GM19395 (cell line): ENCODE data around the gene ERI2.
"Not testable (repeated sequence)": the region's sequence is repeated elsewhere in the genome, so short reads cannot be mapped to it uniquely, and the experiment has no call there.

Experiments used
- ATAC-seq: cut with Tn5 transposase; IDR thresholded peaks from one replicate; pipeline ENCODE4 v1.9.1; 2021; ENCODE audit warnings: mild to moderate bottlenecking, moderate library complexity; ENCODE audit not compliant: unreplicated experiment

Gene ERI2

DNA sequence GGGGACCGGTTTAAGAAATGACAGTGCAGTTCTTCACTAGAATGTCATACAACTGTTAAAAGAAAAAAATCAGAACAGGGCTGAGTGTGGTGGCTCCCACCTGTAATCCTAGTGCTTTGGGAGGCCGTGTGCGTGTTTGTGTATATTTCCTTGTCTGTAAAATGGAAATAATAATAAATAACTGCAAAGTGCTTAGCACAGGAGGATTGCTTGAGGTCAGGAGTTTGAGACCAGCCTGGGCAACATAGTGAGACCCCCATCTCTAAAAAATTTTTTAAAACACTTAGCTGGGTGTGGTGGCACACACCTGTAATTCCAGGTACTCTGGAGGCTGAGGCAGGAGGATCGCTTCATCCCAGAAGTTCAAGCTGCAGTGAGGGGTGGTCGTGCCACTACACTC, 40.0 kb downstream of the ERI2 start:
- ATAC-seq: no peak

DNA sequence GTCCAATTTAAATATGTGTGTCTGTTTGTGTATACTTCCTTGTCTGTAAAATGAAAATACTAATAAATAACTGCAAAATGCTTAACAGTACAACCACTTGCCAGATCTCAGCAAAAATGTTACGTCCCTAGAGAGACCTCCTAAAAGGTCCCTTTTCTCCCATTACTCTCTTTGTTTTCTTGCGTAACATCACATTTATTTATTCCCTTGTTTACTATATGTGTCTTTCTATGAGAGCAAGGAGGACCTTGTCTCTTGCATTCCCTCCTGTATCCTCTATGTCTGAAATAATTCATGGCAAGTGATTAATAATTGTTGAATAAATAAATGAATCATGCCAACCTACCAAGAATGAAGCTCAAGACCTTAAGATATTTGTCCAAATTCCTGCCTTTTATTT, 40.5 kb downstream of the ERI2 start:
- no peak for ATAC-seq

DNA sequence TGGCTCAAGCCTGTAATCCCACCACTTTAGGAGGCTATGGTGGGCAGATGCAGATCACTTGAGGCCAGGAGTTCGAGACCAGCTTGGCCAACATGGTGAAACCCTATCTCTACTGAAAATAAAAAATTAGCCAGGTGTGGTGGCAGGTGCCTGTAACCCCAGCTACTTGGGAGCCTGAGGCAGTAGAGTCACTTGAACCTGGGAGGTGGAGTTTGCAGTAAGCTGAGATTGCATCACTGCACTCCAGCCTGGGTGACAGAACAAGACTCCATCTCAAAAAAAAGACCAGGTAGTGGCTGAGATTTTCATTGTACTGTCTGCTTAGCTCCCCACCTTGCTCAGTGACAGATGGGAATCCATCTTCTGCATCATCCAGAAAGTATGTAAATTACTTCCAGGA, 41.8 kb downstream of the ERI2 start:
- not testable (repeated sequence) for ATAC-seq

DNA sequence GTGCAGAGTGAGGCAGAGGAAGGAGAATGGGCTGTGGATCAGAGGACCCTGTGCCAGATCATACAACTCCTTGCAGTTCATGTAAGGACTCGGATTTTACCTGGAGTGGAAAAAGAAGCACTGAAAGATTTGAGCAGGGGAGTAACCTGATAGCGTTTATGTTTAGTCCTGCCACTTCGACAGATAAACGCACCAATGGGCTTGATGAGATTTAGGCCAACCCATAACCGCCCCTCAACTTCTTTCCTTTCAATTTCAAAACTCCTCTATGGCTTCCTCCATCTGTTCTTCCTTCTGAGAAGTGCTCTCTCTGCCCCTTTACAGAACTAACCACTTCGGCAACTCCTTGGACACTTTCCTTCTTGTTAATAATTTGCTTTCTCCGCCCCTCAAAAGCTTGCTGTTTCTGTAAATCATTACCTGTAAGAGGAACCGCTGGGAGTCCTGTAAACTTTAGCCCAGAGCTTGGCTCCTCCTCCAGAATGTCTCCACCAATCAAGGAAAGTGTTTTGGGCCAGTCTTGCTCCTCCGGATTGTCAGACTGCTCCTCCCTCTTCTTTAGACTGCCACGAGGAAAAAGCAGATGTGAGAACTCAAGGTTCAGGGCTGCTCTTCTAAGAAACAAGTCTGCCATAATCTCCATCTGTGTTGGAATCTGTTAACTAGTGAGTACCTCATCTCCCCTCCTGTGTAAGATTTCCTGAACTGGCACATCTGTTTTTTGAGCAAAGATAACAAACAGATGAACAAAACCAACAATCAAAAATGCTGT, 42.6 kb downstream of the ERI2 start, which contains the start of gene ACSM3:
TSS of gene ACSM3 (plus strand) at position 554 of the 772 bp plus-strand sequence. CDS start 6,021 bp downstream, outside the sequence.
- ATAC-seq: peak; percentile 99

DNA sequence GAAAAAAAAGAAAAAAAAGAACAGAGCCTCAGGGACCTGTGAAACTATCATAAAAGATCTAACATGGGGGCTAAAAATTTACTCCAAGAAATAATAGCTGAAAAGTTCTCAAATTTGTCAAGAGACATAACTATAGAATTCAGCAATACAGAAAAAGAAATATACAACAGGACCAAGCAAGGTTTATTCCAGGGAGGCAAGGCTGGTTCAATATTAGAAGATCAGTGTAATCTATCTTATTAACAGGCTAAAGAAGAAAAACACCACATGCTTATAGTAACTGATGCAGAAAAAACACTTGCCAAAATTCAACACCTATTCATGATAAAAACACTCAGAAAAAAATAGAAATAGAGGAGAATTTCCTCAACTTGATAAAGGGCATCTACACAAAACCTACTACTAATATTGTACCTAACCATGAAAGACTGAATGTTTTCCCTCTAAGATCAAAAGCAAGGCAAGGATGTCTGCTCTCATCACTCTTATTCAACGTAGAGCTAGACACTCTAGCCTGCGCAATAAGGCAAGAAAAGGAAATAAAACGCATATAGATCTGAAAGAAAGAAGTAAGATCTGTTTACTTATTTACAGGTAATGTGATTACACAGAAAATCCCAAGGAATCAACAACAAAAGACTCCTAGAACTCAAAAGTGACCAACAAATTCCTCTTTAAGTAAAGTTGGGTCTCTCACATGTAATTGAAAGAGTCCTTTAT, 43.7 kb downstream of the ERI2 start:
- ATAC-seq: no peak

DNA sequence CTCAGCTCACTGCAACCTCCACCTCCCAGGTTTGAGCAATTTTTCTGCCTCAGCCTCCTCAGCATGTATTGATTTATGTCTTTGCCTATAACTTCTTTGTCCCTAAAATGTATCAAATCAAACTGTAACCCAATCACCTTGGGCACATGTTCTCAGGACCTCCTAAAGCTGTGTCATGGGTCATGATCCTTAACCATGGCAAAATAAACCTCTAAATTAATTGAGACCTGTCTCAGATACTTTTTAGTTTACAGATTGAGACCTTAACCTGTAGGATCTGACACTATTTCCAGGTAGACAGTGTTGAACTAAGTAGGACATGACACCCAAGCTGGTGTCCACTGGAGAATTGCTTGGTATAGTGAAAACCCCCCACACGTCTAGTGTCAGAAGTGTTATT, 45.1 kb downstream of the ERI2 start:
- ATAC-seq: no peak

DNA sequence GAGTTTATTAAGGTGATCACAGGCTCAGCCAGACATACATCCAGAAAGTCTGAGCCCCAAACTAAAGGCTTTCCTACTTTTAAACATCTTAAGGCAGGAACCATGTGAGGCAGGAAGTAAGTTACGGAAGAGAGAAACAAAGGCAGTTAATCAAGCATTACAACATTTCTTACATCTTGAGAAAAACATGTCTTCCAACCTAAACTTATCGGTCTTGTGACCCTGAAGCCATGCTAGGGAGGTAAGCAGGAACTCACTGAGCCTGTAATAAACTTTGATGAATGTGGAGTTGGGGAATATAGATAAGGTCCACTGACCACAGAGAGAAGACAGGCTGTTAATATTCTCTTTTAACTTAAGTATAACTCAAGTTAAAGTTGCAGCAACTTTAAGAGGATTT, 45.9 kb downstream of the ERI2 start:
- ATAC-seq: no peak

DNA sequence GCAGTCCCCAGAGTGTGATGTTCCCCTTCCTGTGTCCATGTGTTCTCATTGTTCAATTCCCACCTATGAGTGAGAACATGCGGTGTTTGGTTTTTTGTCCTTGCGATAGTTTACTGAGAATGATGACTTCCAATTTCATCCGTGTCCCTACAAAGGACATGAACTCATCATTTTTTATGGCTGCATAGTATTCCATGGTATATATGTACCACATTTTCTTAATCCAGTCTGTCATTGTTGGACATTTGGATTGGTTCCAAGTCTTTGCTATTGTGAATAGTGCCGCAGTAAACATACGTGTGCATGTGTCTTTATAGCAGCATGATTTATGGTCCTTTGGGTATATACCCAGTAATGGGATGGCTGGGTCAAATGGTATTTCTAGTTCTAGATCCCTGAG, 50.5 kb downstream of the ERI2 start:
- ATAC-seq: not testable (repeated sequence)

DNA sequence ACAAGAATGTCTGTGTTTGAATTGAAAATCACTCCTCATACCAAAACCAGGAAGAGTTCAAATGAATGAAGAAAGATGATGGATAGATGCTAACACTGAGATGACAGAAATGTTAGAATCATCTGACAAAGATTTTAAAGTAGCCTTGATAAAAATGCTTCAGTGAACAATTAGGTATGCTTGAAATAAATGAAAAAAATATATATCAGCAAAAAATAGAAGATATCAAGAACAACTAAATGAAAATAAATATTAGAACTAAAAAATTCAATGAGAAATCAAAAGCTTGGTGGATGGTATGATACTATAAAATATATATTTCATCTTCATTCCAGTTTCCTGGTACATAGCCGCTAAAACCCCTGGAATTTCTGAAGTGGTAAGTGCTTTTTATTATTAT, 51.0 kb downstream of the ERI2 start:
- ATAC-seq: no peak

DNA sequence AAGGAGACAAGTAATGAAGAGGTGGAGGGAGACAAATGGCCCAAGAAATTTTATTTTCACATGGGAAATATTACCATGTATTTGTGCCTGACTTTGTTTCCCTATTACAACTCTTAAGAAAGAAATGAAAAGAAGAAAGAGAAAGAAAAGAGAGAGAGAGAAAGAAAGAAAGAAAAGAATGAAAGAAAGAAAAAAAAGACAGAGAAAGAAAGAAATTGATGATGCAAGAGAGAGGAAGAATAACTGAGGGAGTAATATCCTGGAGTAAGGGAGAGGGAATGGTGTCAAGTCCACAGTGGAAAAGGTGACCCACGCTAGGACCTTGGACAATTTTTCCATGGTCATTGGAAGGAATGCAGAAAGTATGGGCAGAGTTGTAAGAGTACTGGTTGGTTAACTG, 52.5 kb downstream of the ERI2 start:
- no peak for ATAC-seq

DNA sequence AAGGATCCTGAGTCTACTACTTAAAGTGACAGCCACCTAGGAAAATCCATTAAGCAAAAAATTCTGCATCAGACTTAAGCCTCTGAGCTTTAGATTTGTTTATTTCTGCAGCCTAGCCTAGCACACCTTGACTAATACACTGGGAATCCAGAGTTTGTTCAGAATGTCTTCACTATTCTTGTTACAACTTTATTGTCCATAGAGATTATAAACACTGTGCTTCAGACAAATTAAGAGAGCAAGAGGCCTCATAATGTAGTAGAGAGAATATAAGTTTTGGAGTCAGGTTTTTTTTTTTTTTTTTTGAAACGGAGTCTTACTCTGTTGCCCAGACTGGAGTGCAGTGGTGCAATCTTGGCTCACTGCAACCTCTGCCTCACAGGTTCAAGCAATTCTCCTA, 55.7 kb downstream of the ERI2 start:
- ATAC-seq: no peak

DNA sequence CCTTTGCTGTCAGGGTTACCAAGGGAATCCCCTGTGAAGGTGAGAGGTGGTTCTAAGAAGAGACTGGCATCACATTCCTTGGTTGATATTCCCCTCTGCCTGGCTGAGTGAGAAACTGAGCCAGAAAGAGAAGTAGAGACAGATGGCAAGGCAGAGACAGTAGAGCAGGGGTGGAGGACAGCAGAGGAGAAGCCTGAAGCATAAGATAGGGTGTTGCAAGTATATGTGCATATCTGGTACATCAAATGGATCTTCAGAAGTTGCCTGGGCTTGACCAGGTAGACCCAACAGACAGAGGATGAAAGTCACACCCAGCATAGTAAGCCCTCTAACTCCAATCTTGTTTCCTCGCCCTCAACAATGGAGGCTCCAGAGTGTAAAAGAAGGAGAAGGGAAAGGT, 56.8 kb downstream of the ERI2 start:
- no peak for ATAC-seq

DNA sequence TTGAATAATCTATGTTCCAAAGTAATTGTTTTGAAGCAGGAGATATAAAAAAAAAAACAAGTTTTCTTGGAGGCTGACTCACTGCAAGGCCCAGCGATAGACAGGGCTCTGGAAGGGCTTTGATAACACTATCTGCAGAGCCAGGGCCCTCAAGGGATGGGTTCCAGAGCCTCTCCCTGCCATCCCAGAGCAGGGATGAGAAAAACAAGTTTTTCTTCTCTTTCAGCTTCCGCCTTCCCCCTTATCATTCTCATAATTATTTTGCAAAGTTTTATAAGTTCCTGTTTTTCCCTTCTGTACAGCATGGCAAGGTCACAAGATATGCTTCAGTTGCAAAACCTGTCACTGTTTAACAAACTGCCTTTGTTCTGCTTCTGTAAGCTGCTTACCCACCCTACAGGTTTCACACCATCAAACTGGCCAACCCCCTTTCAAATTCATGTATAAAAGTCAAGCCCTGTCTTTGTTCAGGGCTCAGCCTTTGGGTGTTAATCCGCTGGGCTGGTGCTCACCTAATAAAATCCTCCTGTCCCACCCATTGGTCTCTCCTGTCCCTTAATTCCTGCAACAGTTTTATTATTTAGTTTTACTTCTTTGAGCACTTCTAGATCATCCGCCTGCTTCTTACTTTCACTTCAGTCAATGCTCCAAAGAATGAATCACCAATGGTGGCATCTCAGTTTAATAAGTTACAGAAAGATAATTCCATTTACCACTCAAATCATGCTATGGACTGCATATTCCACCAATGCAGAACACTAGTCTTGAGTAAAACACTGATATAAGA, 59.0 kb downstream of the ERI2 start:
- no peak for ATAC-seq

DNA sequence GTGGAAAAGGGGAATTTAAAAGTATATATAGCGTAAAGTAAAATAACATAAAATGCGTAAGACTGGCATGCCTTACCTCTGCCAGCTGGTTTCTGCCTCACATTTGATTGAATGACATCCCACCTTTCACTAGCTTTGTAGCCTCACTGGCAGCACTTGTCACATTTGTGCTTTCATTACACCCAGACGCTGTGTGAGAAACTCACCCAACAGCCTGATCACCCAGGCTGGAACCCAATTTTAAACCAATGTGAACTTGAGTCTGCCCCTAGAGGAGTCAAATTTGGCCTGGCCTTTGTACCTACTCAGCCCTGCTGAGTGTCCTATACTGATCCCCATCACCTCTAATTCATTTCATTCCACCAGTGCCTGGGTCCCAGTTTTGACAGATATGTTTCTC, 59.8 kb downstream of the ERI2 start:
- ATAC-seq: no peak
